ENCODE measurements around the gene RCBTB1.

- TF ChIP-seq CTCF (IDR thresholded peaks at IDR 0.05; ENCODE audit: insufficient read depth, low read length, poor library complexity, severe bottlenecking) (no peak), EZH2phosphoT487 (conservative IDR thresholded peaks at IDR 0.05; ENCODE audit: low read length) (no peak)
Observed at GRCh38 chr13:49502954-49503353, 82.4 kb downstream of the RCBTB1 start.
